GM19395 (cell line): Measurements from ENCODE around the gene ARRDC4.
"Not testable (repeated sequence)": the region's sequence is repeated elsewhere in the genome, so short reads cannot be mapped to it uniquely, and the experiment has no call there.

Experiments
- ATAC-seq: cut with Tn5 transposase; IDR thresholded peaks from one replicate; pipeline ENCODE4 v1.9.1; 2021; ENCODE audit warnings: mild to moderate bottlenecking, moderate library complexity; ENCODE audit not compliant: unreplicated experiment

Gene ARRDC4

GRCh38 chr15:97963779-97964178 lies 3.3 kb downstream of the ARRDC4 start:
- ATAC-seq, result no peak

DNA sequence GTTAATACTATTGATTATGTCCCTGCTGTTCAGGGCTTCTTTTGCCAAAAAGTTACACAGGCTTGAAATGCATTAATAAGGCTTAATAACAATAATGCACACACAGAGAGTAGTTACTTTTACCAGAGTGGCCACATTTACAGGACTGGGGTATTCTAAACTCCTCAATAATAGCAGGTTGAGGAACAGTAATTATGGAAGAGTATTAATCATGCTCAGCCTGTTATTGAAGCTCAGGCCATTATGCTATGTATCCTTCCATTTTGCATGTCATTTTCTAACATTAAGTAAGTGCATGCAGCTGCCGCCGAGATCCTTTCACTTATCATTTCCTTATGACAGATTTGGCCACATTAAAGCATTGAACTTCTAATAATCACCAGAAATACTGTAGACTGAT lies 5.7 kb downstream of the ARRDC4 start:
- no peak for ATAC-seq

GRCh38 chr15:97966924-97967620 lies 6.6 kb downstream of the ARRDC4 start:
- ATAC-seq, result no peak

GRCh38 chr15:97967881-97968280 lies 7.4 kb downstream of the ARRDC4 start:
- ATAC-seq, result no peak

DNA sequence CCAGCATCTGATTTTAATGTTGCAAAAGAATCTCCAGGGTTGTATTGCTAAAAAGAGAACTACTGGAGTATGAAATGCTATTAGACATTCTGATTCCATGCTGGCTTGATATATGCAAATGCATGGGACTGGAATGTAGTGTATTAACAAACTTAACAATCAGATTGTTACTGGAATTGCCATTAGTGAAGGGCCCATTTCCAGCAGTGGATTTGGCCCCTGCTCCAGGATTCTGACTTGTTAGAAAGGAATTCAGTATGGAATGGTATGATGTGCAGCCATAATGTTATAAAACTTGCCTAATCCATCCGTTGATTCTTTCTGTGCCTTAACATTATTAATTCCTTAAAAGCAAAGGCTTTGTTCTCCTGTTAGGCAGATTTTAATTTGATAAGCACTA lies 7.9 kb downstream of the ARRDC4 start:
- ATAC-seq, result no peak

GRCh38 chr15:97972366-97972765 lies 11.9 kb downstream of the ARRDC4 start:
- no peak for ATAC-seq

GRCh38 chr15:97976129-97976528 lies 15.6 kb downstream of the ARRDC4 start:
- ATAC-seq, result no peak

DNA sequence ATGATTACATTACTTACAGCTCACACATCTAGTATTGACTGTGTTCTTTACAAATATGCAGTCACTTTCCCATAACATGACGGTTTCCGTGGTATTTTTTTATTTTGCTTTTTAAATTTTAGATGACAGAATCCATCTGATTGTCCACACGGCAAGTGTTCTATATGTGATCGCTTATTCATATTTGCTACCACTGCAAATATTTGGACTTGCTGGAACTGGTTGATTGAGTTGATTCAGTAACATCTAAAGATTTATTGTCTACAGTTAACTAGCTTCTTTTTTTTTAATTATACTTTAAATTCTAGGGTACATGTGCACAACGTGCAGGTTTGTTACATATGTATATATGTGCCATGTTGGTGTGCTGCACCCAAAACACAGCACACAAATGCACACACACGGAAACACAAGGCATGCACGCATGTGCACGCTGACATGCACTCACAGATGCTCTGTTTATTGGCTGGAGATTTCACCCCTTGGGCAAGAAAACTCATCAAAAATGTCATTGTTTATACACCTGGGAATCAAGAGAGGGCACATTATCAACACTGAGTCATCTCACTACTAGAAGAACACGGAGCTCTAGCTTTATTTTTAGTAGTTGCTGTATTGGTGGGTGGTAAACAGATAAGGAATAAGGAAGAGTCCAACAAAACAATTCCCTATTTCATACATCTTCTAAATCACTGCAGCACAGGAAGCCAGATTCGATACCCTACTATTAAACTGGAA lies 16.4 kb downstream of the ARRDC4 start:
- ATAC-seq, result no peak

GRCh38 chr15:97977734-97978133 lies 17.2 kb downstream of the ARRDC4 start:
- ATAC-seq, result no peak

- no peak for ATAC-seq
Observed at GRCh38 chr15:97978401-97979139, 18.1 kb downstream of the ARRDC4 start.

GRCh38 chr15:97979140-97979520 lies 18.6 kb downstream of the ARRDC4 start:
- ATAC-seq, result no peak

DNA sequence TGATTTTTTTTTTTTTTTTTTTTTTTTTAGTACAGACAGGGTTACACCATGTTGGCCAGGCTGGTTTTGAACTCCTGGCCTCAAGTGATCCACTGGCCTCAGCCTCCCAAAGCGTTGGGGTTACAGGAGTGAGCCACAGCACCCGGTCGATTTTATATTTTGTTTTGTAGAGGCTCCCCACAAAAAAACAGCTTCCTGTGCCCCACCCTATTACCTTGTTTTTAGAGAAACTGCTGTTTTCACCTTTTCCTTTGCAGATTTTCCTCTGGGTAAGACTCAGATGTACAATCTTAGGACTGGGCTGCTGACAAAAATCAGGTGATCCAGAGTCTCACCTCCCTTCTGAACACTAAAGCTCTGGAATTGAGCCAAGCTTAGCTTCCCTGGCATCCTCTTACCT lies 20.6 kb downstream of the ARRDC4 start:
- ATAC-seq, result no peak

- ATAC-seq, result no peak
Observed at GRCh38 chr15:97981758-97982157, 21.3 kb downstream of the ARRDC4 start.

- no peak for ATAC-seq
Observed at GRCh38 chr15:97984157-97984556, 23.7 kb downstream of the ARRDC4 start.

DNA sequence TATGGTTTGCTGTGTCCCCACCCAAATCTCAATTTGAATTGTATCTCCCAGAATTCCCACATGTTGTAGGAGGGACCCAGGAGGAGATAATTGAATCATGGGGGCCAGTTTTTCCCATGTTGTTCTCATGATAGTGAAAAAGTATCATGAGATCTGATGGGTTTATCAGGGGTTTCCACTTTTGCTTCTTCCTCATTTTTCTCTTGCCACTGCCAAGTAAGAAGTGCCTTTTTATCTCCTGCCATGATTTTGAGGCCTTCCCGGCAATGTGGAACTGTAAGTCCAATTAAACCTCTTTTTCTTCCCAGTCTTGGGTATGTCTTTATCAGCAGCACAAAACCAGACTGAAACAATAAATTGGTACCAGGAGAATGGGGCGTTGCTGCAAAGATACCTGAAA lies 25.5 kb downstream of the ARRDC4 start:
- not testable (repeated sequence) for ATAC-seq

DNA sequence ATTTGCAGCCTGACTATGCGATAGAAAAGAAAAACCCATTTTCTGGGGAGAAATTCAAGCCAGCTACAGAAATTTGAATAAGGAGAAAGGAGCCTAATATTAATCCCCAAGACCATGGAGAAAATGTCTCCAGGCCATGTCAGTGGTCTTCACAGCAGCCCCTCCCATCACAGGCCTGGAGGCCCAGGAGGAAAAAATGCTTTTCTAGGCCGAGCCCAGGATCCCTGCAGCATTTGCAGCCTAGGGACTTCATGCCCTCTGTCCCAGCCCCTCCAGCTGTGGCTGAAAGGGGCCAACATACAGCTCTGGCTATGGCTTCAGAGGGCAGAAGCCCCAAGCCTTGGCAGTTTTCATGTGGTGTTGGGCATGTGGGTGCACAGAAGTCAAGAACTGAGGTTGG lies 26.3 kb downstream of the ARRDC4 start:
- ATAC-seq, result no peak

DNA sequence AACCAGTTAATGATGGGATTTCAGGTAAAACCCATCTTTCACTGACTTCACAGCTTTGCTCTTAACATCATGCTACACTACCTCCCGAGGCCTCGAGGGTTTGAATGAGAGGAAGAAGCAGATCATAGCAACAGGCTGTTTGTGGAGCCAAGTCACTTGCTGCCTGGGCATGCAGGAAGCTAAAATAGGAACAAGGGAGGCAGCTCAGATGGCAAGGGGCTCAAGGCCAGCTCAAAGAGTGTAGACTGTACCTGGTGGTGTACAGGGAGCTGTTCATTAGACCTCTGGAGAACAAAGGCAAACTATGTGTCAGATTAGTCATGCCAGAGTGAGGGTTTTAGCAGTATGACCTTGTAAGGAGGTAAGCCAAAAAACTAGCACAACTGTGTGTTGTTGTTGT lies 28.8 kb downstream of the ARRDC4 start:
- no peak for ATAC-seq

- no peak for ATAC-seq
Observed at GRCh38 chr15:97991972-97992541, 31.6 kb downstream of the ARRDC4 start.

DNA sequence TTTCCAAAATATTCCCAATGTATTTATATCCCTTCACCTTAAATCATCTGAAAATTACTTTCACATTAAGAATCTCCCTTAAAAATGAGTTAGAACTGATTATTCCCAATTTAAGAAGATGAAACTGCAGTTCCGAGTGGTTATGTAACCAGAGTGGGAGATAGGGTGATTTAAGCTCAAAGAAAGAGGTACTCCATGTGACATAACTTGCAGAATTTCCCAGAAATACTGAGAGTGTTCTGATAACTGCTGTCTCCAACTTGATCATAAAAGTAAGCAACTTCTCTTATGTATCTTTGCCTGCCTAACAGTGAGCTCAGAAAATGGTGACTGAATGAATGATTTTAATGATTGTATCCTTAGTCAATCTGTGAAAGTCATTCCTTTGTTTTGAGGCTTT lies 32.3 kb downstream of the ARRDC4 start:
- no peak for ATAC-seq

GRCh38 chr15:97993310-97993738 lies 32.8 kb downstream of the ARRDC4 start:
- ATAC-seq, result no peak

DNA sequence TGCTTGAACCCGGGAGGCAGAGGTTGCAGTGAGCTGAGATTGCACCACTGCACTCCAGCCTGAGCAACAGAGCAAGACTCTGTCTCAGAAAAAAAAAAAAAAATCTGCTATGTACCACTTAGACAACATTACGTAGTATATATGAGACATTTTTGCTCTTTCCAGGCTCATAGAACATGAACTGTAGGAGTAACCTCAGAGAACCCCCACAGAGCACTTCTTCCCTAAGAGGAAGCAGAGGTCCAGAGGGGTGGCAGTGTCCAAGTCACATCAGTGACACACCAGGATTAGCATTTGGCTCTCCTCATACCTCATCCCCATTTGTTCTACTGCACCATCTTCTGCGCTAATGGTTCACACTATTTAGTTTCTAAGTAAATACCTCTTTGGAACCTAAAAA lies 33.7 kb downstream of the ARRDC4 start:
- no peak for ATAC-seq

- no peak for ATAC-seq
Observed at GRCh38 chr15:97995192-97995591, 34.7 kb downstream of the ARRDC4 start.
